Ovary (tissue), 3 donors: ENCODE measurements around the gene NOD1.

Experiments used
- EP300 ChIP-seq: sonication (generic); formaldehyde crosslinking; IDR thresholded peaks from one replicate; pipeline ENCODE4 v1.6.1; 2017; ENCODE audit warnings: antibody characterized with exemption
- POLR2A ChIP-seq: fragments of 450-650 bp; IDR thresholded peaks from one replicate; pipeline ENCODE4 v1.6.1; 2017; ENCODE audit warnings: antibody characterized with exemption, mild to moderate bottlenecking, moderate library complexity
- TF ChIP-seq, protein P1 (sequence below), 3 donors: fragments of 450-650 bp in 2 of 3; fragments of 200-600 bp in 1 of 3; IDR thresholded peaks; one replicate each; pipeline versions ENCODE4 v1.5.1 to v1.8.0; 2016 to 2022; ENCODE audit warnings: antibody characterized with exemption in 3 of 3, mild to moderate bottlenecking in 1 of 3
- donor health status: DM: no; HTN: no; CAD: no.

- no peak for TF ChIP-seq EP300
- TF ChIP-seq, protein P1, sequence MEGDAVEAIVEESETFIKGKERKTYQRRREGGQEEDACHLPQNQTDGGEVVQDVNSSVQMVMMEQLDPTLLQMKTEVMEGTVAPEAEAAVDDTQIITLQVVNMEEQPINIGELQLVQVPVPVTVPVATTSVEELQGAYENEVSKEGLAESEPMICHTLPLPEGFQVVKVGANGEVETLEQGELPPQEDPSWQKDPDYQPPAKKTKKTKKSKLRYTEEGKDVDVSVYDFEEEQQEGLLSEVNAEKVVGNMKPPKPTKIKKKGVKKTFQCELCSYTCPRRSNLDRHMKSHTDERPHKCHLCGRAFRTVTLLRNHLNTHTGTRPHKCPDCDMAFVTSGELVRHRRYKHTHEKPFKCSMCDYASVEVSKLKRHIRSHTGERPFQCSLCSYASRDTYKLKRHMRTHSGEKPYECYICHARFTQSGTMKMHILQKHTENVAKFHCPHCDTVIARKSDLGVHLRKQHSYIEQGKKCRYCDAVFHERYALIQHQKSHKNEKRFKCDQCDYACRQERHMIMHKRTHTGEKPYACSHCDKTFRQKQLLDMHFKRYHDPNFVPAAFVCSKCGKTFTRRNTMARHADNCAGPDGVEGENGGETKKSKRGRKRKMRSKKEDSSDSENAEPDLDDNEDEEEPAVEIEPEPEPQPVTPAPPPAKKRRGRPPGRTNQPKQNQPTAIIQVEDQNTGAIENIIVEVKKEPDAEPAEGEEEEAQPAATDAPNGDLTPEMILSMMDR (IDR thresholded peaks at IDR 0.05), result no peak
- TF ChIP-seq POLR2A, result no peak
Observed at GRCh38 chr7:30427296-30428070, 51.1 kb downstream of the NOD1 start.
